ENCODE results near the gene CHEK1. TPM values are rescaled to one million over a fixed set of nuclear protein-coding genes. Genes with fewer than 3 reads are reported as not detected.

Gene CHEK1
- polyA plus RNA-seq, 1 donor (not counting 4 experiments of a cell fraction or from before 2014, with no cell fraction given), result 38.2 TPM

GRCh38 chr11:125621995-125622394, 3.0 kb upstream of the CHEK1 start:
- Histone ChIP-seq H3K36me3 (ENCODE audit: control insufficient read depth in 2 of 2, extremely low read depth in 1 of 2, insufficient read depth in 2 of 2, low read length in 2 of 2) (peaks cover 9 to 36% of the 10 kb centered on the region in 2 experiments), H3K4me2 (ENCODE audit: control insufficient read depth, extremely low read depth, insufficient read depth, low read depth, low read length) (no peak overlapping the region), H3K4me1 (ENCODE audit: control insufficient read depth, extremely low read depth, insufficient read depth, low read length) (peaks cover 26% of the 10 kb centered on the region), H3K9ac (ENCODE audit: control insufficient read depth, extremely low read depth, insufficient read depth, low read length) (no peak overlapping the region), H3K9me1 (ENCODE audit: control insufficient read depth, extremely low read depth, insufficient read depth, low read length) (no peaks in the 10 kb centered on the region), H3K79me2 (ENCODE audit: control insufficient read depth, insufficient read depth, low read length) (peaks cover 2% of the 10 kb centered on the region), H3K27ac (ENCODE audit: control insufficient read depth, insufficient read depth, low read length) (no peak overlapping the region), H4K20me1 (ENCODE audit: control insufficient read depth, extremely low read depth, insufficient read depth, low read length) (no peaks in the 10 kb centered on the region), H2AFZ (ENCODE audit: control insufficient read depth, low read length) (no peak overlapping the region), H3K4me3 (ENCODE audit: control insufficient read depth in 2 of 3, extremely low read depth in 1 of 3, insufficient read depth in 2 of 3, low read depth in 1 of 3, low read length in 3 of 3) (no peak overlapping the region), H3K9me3 (ENCODE audit: control insufficient read depth, low read depth, low read length) (no peaks in the 10 kb centered on the region), H3K27me3 (ENCODE audit: control insufficient read depth, extremely low read depth, insufficient read depth, low read length) (no peaks in the 10 kb centered on the region)
- TF ChIP-seq EZH2 (IDR thresholded peaks at IDR 0.05; ENCODE audit: low read length) (no peak), CTCF (optimal IDR thresholded peaks at IDR 0.05 in 1 of 3, IDR thresholded peaks at IDR 0.05 in 1 of 3, conservative IDR thresholded peaks at IDR 0.05 in 1 of 3; ENCODE audit: extremely low read depth in 1 of 3, insufficient read depth in 2 of 3, low read length in 3 of 3) (no peak)
- DNase-seq (ENCODE audit: low read depth, low spot score) (no peak), FAIRE-seq (no peak)
- dilution Hi-C loops (cut with MboI; ENCODE audit: extremely low pct_ligation_motif_present, low sequenced_read_pairs), result no loop called here

GRCh38 chr11:125623064-125623463, 1.9 kb upstream of the CHEK1 start:
- dilution Hi-C loops (cut with MboI; ENCODE audit: extremely low pct_ligation_motif_present, low sequenced_read_pairs), result no loop called here
- H3K27me3 ChIP-seq (ENCODE audit: control insufficient read depth, extremely low read depth, insufficient read depth, low read length), result no peaks in the 10 kb centered on the region
- H2AFZ ChIP-seq (ENCODE audit: control insufficient read depth, low read length), result no peak overlapping the region
- no peaks in the 10 kb centered on the region for H3K9me3 ChIP-seq (ENCODE audit: control insufficient read depth, low read depth, low read length)
- H3K27ac ChIP-seq (ENCODE audit: control insufficient read depth, insufficient read depth, low read length), result no peak overlapping the region
- no peak for DNase-seq (ENCODE audit: low read depth, low spot score)
- H4K20me1 ChIP-seq (ENCODE audit: control insufficient read depth, extremely low read depth, insufficient read depth, low read length), result no peaks in the 10 kb centered on the region
- H3K4me1 ChIP-seq (ENCODE audit: control insufficient read depth, extremely low read depth, insufficient read depth, low read length), result peaks cover 31% of the 10 kb centered on the region
- no peak for FAIRE-seq
- peaks cover 8% of the 10 kb centered on the region for H3K79me2 ChIP-seq (ENCODE audit: control insufficient read depth, insufficient read depth, low read length)
- no peak overlapping the region for H3K4me3 ChIP-seq (ENCODE audit: control insufficient read depth in 2 of 3, extremely low read depth in 1 of 3, insufficient read depth in 2 of 3, low read depth in 1 of 3, low read length in 3 of 3)
- no peaks in the 10 kb centered on the region for H3K9me1 ChIP-seq (ENCODE audit: control insufficient read depth, extremely low read depth, insufficient read depth, low read length)
- TF ChIP-seq CTCF (optimal IDR thresholded peaks at IDR 0.05 in 1 of 3, IDR thresholded peaks at IDR 0.05 in 1 of 3, conservative IDR thresholded peaks at IDR 0.05 in 1 of 3; ENCODE audit: extremely low read depth in 1 of 3, insufficient read depth in 2 of 3, low read length in 3 of 3), result no peak
- TF ChIP-seq EZH2 (IDR thresholded peaks at IDR 0.05; ENCODE audit: low read length), result no peak
- H3K9ac ChIP-seq (ENCODE audit: control insufficient read depth, extremely low read depth, insufficient read depth, low read length), result no peak overlapping the region
- H3K4me2 ChIP-seq (ENCODE audit: control insufficient read depth, extremely low read depth, insufficient read depth, low read depth, low read length), result no peak overlapping the region
- peaks cover 7 to 28% of the 10 kb centered on the region in 2 experiments for H3K36me3 ChIP-seq (ENCODE audit: control insufficient read depth in 2 of 2, extremely low read depth in 1 of 2, insufficient read depth in 2 of 2, low read length in 2 of 2)

All from keratinocyte (primary cell).